Epithelial cell of proximal tubule (primary cell): ENCODE results near the gene TCEANC. TPM values are rescaled to one million over a fixed set of nuclear protein-coding genes. Genes with fewer than 3 reads are reported as not detected.

Source experiments
- DNase-seq: peaks from one replicate; pipeline ENCODE4 v3.0.0-alpha.2; 2011; ENCODE audit warnings: low read depth
- H3K4me3 ChIP-seq: 2 replicates; pipeline ENCODE4 v1.5.1; 2011; ENCODE audit warnings: low read depth, mild to moderate bottlenecking, low read length
- total RNA-seq: library from RNA; depleted of rRNA; stranded (reverse); fragments of >200 nt; gene quantifications from 2 replicates; pipeline ENCODE4 v1.2.3, GENCODE V29; 2015
- TF ChIP-seq, protein P1 (sequence below): conservative IDR thresholded peaks from 2 replicates; pipeline ENCODE4 v1.5.1; 2012; ENCODE audit warnings: low read depth, mild to moderate bottlenecking, low read length

TCEANC gene, protein sequence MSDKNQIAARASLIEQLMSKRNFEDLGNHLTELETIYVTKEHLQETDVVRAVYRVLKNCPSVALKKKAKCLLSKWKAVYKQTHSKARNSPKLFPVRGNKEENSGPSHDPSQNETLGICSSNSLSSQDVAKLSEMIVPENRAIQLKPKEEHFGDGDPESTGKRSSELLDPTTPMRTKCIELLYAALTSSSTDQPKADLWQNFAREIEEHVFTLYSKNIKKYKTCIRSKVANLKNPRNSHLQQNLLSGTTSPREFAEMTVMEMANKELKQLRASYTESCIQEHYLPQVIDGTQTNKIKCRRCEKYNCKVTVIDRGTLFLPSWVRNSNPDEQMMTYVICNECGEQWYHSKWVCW
- 0.12 and 0.29 TPM in 2 replicates for total RNA-seq

GRCh38 chrX:13652850-13653693 is at the start of gene TCEANC:
Gene TCEANC, plus strand, starts transcription at chrX:13653141. Its CDS starts 9,368 bp downstream, at chrX:13662509.
- peak; percentile 49 for DNase-seq
- TF ChIP-seq, protein P1, sequence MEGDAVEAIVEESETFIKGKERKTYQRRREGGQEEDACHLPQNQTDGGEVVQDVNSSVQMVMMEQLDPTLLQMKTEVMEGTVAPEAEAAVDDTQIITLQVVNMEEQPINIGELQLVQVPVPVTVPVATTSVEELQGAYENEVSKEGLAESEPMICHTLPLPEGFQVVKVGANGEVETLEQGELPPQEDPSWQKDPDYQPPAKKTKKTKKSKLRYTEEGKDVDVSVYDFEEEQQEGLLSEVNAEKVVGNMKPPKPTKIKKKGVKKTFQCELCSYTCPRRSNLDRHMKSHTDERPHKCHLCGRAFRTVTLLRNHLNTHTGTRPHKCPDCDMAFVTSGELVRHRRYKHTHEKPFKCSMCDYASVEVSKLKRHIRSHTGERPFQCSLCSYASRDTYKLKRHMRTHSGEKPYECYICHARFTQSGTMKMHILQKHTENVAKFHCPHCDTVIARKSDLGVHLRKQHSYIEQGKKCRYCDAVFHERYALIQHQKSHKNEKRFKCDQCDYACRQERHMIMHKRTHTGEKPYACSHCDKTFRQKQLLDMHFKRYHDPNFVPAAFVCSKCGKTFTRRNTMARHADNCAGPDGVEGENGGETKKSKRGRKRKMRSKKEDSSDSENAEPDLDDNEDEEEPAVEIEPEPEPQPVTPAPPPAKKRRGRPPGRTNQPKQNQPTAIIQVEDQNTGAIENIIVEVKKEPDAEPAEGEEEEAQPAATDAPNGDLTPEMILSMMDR: no peak
- H3K4me3 ChIP-seq: peak within 1 kb of the TSS; percentile 68

- H3K4me3 ChIP-seq: no peak overlapping the region
- no peak for DNase-seq
- TF ChIP-seq, protein P1: no peak
Observed at GRCh38 chrX:13605611-13606010, 47.3 kb upstream of the TCEANC start.

- no peak for DNase-seq
- no peak overlapping the region for H3K4me3 ChIP-seq
- TF ChIP-seq, protein P1: no peak
Observed at GRCh38 chrX:13607331-13607995, 45.5 kb upstream of the TCEANC start.

DNA sequence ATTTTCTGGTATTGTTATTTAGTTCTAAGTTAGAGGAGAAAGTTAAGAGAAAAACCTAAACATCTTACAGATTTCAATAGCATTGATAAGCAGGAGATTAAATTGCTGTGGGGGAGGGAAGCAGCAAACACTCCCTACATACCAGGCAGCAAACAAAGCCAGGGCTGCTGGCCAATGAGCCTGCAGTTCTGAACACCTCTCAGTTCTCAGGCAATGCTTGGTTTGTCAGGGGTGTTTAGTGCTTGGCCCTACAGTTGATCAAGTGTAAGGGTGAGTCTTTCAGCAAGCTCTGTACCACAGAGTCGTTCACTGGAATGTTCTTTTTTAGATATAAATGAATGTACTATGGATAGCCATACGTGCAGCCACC is 45.0 kb upstream of the TCEANC start:
- no peak for DNase-seq
- no peak overlapping the region for H3K4me3 ChIP-seq
- TF ChIP-seq, protein P1: no peak

DNA sequence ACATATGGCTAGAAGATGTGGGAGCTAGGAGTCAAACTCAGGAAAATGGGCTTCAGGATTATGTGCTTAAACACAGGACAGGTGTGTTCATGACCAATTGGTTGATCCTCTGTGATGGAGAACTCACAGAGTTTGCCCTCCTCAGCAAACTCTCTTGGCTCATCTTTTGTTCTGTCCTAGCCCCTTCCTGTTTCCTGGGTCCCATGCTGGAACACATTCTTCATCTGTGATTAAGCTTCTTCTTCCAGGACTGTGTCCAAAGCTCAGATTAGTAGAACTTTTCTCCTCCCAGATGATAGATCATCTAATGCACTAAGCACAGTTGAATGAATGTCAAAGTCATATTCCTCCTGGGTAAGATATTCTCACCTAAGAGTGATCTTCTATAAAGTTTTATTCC is 38.8 kb upstream of the TCEANC start:
- TF ChIP-seq, protein P1: no peak
- DNase-seq: no peak
- H3K4me3 ChIP-seq: no peak overlapping the region

DNA sequence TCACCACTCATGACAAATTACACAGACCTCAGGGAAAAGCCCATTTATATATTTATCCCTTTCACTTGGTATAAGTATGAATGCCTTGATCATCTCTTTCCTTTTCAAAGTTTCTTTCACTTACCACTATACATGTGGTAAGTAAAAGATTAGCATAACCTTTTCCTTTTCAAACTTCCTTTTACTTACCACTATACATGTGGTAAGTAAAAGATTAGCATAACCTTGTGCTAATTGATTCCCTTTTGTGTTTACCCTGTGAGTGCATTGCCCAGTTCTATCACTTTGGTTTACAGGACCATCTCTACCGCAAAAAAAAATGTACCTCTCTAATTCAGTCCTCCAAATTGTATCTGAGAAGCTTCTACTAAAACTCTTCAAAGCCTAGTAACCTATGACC is 32.7 kb upstream of the TCEANC start:
- H3K4me3 ChIP-seq: no peak overlapping the region
- DNase-seq: no peak
- TF ChIP-seq, protein P1: no peak
